ENCODE results near the gene BRD3. TPM values are rescaled to one million over a fixed set of nuclear protein-coding genes. Genes with fewer than 3 reads are reported as not detected.

The BRD3 gene
- total RNA-seq, 1 donor from 2014 or later = 38.4 TPM

- Histone ChIP-seq H3K27ac (no peak overlapping the region), H3K36me3 (peaks cover 90% of the 10 kb centered on the region), H3K4me3 (no peak overlapping the region), H3K4me1 (peaks cover 7% of the 10 kb centered on the region), H3K27me3 (no peaks in the 10 kb centered on the region), H3K9me3 (no peaks in the 10 kb centered on the region)
- intact Hi-C loops (cut with DNase I) = no loop called here
- DNase-seq (no peak), ATAC-seq (no peak)
- no peak for TF ChIP-seq CTCF (IDR thresholded peaks at IDR 0.05)
Observed at GRCh38 chr9:134043531-134043988, 24.3 kb downstream of the BRD3 start.

GRCh38 chr9:134041649-134041962, 26.2 kb downstream of the BRD3 start:
- Histone ChIP-seq H3K27ac (no peak overlapping the region), H3K9me3 (no peaks in the 10 kb centered on the region), H3K36me3 (peaks cover 75% of the 10 kb centered on the region), H3K4me3 (no peak overlapping the region), H3K27me3 (no peaks in the 10 kb centered on the region), H3K4me1 (peaks cover 7% of the 10 kb centered on the region)
- no peak for DNase-seq
- no peak for TF ChIP-seq CTCF (IDR thresholded peaks at IDR 0.05)
- intact Hi-C loops (cut with DNase I) = no loop called here
- no peak for ATAC-seq

GRCh38 chr9:134040781-134041648, 26.8 kb downstream of the BRD3 start:
- Histone ChIP-seq H3K27ac (no peak overlapping the region), H3K36me3 (peaks cover 75% of the 10 kb centered on the region), H3K27me3 (no peaks in the 10 kb centered on the region), H3K4me3 (no peak overlapping the region), H3K9me3 (no peaks in the 10 kb centered on the region), H3K4me1 (peaks cover 7% of the 10 kb centered on the region)
- intact Hi-C loops (cut with DNase I) = no loop called here
- peak; percentile 67 for ATAC-seq
- TF ChIP-seq CTCF (IDR thresholded peaks at IDR 0.05) = no peak
- DNase-seq = peak; percentile 68

- no peak for TF ChIP-seq CTCF (IDR thresholded peaks at IDR 0.05)
- intact Hi-C loops (cut with DNase I) = no loop called here
- Histone ChIP-seq H3K27me3 (no peaks in the 10 kb centered on the region), H3K9me3 (no peaks in the 10 kb centered on the region), H3K27ac (no peak overlapping the region), H3K36me3 (peaks cover 75% of the 10 kb centered on the region), H3K4me3 (no peak overlapping the region), H3K4me1 (peaks cover 7% of the 10 kb centered on the region)
- no peak for ATAC-seq
- DNase-seq = no peak
Observed at GRCh38 chr9:134040176-134040565, 27.7 kb downstream of the BRD3 start.

GRCh38 chr9:134039386-134040175, 28.2 kb downstream of the BRD3 start:
- no peak overlapping the region for H3K27ac ChIP-seq
- H3K4me1 ChIP-seq = peaks cover 7% of the 10 kb centered on the region
- intact Hi-C loops (cut with DNase I) = no loop called here
- no peaks in the 10 kb centered on the region for H3K27me3 ChIP-seq
- DNase-seq (no peak), ATAC-seq (no peak)
- peaks cover 75% of the 10 kb centered on the region for H3K36me3 ChIP-seq
- no peak overlapping the region for H3K4me3 ChIP-seq
- no peaks in the 10 kb centered on the region for H3K9me3 ChIP-seq
- TF ChIP-seq CTCF (IDR thresholded peaks at IDR 0.05) = no peak
